ENCODE results near the gene CCNE1.

Gene CCNE1

DNA sequence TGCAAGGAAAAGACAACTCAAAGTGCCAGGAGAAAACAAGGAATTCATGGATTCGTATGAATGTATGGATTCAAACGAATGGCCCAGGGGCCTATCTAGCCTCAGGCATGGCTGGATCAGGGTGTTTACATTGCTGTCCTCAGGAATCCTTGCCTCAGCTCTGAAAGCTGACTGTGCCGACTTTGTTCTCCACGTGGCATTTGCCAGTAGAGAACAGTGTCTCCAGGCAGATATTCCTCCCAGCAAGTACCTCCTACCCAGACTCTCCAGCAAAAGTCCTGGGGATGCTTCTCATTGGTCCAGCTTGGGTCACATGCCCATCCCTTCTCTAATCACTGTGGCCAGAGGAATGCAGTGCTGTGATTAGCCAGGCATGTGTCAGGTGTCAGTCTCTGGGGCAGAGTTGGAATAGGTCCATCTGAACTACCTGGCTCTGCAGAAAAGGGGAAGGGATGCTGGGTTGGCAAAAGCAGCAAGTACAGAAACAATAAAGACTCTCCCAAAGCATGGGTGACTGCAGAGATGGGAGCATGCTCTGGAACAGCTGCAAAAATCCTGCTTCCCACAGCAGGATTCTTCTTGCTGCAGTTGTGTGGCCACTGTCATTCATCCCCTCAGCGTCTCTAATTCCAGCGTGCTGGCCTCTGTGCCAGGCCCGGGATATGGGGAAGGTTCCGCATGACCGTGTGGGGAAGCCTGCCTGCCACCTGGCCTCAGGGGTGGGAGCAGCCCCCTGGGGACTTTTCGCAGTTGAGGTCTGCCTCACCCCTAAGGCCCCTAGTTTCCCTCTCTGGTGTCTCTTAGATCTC, 30.0 kb downstream of the CCNE1 start:
- in situ Hi-C loops (cut with MboI; ENCODE audit: low sequenced_read_pairs) = no loop called here

DNA sequence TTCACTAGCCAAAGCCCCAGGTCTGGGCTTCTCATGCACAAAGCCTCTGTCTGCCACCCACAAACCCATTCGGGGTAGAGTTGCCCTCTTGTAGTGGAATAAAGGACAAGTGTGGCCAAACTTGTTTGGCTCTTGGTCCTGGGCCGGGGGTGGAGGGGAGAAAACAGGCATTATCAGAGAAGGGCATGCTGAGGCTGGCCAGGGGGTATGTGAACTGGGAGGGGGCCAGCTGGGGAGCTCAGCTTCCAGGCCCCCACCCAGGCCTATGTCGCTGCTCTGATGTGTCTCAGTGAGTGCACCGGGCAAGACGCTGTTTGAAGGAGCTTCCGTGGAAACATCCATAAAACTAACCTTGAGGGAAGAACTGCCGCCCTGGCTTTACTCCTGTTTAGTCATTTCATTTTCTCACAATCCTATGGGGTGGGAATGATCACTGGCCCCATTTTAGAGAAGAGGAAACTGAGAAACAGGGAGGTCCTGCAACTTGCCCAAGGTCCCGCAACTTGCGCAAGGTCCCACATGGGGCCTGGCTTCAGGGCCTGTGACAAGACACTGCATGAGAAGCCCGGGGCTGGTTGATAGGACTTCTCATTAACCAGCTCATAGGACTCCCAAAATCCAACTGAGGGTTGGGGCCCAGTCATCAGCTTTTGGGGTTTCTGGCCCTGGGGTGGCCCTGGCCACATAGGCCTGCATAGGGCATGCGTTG, 30.8 kb downstream of the CCNE1 start:
- in situ Hi-C loops (cut with MboI; ENCODE audit: low sequenced_read_pairs) = no loop called here

DNA sequence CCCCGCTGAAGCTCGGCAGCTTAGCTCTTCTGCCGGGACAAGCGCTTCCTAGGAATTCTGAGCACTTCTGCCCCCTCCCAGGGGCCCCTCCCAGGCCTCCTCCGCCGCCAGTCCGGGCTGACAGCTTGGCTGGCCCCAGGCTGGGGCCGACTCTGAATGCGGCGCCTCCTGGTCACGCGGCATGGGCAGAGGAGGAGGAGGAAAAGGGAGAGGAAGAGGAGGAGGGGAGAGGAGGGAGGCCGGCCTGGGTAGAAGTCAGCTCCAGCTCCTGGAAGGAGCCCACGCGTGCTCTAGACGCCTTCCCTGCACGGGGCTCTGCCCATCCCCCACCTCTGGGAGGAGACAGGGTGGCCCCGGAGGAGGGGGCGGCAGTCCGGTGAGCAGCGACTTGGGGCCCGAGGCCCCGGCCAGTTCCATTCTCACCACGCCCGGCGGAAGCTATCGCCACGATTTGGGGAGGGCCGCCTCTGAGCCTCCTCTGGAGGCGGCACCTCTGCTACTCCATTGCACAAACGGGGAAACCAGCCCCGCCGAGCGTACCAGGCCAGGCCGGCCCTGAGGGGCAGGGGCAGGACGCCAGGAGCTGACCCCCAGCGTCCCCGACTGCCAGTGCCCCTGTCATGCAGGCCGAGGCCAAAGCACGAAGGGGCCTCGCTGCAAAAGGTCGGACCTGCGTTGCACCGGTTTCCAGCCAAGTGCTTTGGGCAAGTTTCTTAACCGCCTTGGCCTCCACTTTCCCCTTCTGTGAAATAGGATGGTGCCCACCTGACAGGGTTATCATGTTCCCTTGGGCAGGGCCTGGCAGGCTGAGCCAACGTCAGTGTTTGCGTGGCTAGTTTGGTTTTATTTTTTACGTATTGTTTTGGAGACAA, 31.6 kb downstream of the CCNE1 start:
- in situ Hi-C loops (cut with MboI; ENCODE audit: low sequenced_read_pairs) = no loop called here

DNA sequence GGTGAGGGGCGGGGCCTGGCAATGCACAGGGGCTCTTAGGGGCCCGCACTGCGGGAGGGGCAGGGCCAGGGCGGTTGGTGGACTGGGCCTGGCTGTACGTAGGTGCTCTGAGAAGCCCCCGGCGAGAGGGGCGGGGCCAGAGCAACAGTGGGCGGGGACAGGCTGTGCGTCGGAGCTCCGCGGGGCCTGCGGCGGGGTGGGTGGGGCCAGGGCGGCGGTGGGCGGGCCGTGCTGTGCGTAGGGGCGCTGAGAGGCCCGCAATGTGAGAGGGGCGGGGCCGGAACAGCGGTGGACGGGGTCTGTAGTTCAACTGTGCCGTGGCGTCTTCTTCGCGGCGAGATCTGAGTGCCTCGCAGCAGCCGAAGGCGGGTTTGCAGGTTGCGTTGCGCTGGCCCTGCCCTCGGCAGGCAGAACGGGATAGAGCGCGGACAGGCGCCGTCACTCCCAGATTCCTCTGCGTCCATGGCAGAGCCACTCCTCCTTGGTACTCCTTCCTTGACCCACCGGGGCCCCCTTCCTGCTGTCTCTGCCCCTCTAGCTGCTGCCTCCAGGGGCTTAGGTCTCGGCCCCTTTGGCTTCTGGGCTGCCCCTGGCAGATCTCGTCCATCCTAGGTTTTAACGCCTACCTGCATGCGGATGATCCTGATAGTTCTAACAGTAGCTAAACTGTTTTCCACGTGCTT, 33.2 kb downstream of the CCNE1 start:
- in situ Hi-C loops (cut with MboI; ENCODE audit: low sequenced_read_pairs) = no loop called here

DNA sequence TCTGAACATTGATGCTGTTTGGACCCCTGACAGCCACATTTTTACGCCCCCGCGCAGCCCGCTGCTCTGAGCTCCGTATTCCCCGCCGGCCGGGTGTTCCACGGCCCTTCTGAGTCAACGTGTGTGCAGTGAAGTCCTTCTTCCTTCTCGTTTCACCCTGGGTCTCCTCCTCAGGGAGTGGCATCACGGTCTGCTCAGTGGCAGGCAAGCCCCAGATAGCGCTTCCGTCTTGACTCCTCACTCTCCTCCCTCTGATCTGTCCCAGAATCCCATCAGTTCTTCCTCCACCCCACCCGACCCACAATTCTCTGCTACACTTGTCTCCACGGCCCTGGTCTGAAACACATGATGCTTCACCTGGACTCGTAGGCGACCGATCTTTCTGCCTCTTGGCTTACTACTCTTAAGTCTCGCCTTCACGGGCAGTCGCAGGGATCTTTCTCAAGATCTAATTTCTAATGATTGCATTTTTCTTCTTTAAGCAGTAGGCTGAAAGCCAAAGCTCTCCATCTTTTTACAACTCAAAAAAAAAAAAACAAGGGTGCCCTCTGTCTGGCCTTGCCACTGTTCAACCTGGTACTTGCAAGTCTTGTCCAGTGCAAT, 33.9 kb downstream of the CCNE1 start:
- in situ Hi-C loops (cut with MboI; ENCODE audit: low sequenced_read_pairs) = no loop called here

DNA sequence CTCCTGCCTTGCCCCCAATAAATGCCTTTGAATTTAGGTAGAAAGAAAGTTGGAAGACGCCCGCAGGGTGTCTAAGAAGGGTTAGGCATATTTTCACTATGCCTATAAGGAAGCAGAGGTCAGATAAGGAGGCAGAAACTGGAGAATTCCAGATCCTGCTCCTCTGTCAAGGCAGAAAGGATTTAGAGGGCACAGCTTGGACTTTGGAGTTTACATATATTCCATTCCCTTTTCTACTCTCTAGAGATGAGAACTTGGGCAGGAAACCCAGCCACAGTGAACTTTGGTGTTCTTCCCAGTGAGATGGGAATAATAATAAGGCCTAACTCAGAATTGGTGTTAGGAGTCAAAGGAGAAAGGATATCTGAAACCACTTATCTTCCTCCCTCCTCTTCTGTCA, 37.4 kb downstream of the CCNE1 start:
- in situ Hi-C loops (cut with MboI; ENCODE audit: low sequenced_read_pairs) = no loop called here

DNA sequence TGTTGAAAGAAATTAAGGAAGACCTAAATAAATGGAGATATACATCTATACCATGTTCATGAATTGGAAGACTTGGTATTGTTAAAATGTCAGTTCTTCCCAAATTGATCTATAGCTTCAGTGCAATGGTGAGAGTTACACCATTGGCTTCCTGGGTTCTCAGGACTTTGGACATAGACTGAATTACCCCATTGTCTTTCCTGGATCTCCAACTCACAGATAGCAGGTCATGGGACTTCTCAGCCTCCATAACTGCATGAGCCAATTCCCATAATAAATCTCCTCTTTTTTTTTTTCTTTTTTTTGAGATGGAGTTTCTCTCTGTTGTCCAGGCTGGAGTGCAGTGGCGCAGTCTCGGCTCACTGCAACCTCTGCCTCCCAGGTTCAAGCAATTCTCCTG, 38.7 kb downstream of the CCNE1 start:
- in situ Hi-C loops (cut with MboI; ENCODE audit: low sequenced_read_pairs) = no loop called here

DNA sequence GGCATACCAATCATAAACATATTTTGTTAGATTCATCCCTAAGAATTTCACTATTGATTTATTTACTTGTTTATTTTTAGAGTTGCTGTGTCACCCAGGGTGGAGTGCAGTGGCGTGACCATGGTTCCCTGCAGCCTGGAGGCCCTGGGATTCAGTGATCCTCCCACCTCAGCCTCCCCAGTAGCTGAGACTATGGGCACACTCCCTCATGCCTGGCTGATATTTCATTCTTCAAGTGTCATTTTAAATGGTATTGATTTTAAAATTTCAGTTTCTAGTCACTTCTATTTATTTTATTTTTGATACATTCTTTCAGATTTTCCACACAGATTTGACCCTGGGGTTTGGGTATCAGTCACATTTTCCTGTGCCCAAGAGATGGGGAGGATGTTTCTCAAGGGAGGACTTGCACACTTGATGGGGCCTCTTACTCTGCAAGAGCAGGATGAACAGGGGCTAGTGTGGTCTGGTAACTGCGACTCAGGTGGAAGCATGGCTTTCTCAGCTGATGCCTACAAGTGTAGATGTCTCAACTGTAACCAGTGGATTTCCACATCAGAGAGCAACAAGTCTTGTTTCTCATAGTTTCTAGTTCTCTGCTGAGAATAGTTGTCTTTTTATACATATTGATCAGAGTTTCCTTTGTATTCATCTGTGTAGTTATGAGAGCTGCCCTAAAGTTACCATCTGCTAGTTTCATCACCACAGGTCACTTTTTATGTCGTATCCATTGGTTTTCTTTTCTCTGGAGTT, 40.2 kb downstream of the CCNE1 start:
- in situ Hi-C loops (cut with MboI; ENCODE audit: low sequenced_read_pairs) = no loop called here

DNA sequence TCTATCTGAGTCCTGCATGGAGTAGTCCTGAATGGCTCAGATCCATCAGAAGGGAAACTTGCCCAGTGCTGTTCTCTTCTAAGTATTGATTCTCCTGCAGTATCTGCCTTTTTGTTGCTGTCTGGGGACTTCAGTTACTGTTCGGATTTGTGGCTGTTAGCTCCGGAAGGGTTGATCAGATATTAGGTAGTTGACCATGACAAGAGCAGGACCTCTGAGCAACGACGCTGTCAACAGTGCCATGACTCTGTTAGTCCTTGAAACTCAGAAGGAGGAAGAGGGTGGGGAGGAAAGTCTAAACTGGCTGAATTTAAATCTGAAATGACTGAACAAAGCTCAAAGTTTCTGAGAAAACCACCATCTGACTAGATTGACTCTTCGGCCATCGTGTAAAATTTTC, 42.2 kb downstream of the CCNE1 start:
- in situ Hi-C loops (cut with MboI; ENCODE audit: low sequenced_read_pairs) = no loop called here

DNA sequence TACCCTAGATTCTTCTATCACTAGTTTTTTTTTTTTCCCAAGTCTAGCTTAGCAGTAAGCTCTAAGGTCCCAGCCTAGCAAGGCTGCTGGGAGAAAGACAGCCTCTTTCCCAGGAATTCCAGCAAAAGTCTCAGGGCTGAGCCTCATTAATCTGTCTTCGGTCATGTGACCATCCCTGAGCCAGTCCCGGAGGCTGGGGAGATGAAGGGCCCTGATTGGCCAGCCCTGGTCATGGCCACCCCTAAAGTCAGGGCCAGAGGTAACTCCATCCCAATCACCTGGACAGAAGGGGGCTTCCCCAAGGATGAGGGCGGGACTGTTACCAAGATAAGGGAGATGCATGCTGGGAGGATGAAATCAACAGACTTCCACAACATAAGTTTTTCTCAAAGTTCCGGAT, 43.3 kb downstream of the CCNE1 start:
- in situ Hi-C loops (cut with MboI; ENCODE audit: low sequenced_read_pairs) = no loop called here

DNA sequence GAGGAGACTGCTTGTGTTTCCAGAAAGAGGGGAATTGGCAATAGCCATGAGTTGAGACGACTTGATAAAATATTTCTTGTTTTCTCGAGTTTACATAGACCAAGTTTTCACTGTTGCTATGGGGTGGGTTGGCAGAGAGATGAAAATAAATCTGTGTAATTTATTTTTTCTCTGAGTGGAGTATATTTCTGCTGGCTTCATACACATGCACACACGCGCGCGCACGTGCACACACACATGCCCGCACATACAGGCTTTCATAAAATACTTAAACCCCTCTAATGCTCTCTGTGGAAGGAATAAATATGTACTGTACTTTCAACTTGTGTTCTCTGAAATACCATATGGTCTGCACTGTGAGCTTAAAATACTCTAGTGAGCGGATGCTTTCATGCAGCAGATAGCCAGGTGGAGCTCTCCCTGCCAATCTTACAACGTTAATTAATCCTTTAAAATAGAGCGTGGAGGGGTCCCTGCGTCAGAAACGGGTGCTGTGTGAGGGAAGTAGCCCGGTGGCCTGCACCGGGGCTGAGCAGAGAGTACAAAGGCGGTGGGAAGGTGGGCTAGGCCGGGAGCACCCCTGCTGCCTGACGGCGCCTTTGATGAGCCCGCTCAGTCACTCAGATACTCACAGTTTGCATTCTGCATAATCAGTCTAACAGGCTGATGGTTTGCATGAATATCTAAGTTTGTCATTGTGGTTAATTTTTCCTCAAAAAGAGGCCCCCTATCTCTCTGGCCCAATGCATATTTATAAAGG, 44.1 kb downstream of the CCNE1 start:
- in situ Hi-C loops (cut with MboI; ENCODE audit: low sequenced_read_pairs) = no loop called here

DNA sequence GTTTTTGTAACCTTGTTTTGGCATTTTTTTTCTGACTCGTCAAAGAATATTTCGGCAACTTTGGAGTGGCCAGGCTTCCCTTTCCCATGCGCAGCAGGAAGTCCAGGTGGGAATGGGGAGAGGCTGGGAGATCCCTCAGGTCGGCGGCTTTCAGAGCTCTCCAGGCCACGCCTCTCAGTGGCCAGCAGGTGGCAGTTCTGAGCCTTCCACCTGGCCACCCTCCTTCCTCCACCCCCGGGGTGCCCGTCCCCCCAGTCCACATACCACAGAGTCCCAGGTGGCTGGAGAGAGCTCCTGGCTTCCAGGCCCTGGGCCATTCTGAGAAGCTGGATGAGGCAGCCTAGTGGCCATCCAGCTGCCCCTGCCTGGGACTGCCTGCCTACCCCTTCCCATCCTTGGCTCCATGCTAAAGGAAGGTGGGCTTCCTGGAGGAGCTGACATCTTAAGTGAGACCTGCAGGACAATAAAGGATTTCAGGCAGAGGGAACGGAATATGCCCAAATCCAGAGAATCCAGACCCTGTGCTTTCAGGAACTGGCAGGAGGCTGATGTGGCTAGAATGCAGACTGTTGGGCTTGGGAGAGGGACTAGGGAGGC, 46.3 kb downstream of the CCNE1 start:
- in situ Hi-C loops (cut with MboI; ENCODE audit: low sequenced_read_pairs) = no loop called here

DNA sequence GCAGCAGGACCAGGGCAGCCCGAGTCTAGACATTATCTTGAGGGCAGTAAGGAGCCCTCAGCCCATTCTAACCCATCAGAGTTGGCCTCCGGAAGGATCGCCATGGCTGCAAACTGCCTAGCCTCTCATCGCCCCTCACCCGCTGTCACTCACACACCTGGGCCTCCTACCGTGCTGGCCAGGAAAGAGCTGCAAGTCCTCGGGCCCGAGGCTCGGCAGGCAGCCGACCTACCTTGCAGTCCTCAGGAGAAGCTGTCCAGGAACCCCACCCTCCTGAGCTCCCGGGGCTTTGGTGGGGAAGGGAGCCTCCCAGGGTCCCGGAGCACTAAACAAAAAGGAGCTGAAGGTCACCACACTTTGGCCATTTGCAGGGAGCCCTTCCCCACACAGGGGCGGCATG, 46.8 kb downstream of the CCNE1 start:
- in situ Hi-C loops (cut with MboI; ENCODE audit: low sequenced_read_pairs) = no loop called here

DNA sequence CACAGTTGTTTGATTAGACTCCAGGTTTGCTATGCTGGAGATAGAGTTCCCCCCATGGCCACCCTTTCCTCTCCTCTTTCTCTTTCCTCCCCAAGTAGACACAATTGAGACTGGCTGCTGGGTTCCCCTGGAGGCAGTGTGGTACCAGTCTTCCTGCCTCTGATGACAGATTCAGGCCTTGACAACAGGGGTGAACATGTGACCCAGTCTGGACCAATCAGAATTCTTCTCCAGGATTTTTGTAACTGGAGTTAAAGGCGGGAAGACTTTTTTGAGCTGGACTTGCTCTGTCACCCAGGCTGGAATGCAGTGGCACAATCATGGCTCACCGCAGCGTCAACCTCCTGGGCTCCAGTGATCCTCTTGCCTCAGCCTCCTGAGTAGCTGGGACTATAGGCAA, 48.7 kb downstream of the CCNE1 start:
- in situ Hi-C loops (cut with MboI; ENCODE audit: low sequenced_read_pairs) = no loop called here

DNA sequence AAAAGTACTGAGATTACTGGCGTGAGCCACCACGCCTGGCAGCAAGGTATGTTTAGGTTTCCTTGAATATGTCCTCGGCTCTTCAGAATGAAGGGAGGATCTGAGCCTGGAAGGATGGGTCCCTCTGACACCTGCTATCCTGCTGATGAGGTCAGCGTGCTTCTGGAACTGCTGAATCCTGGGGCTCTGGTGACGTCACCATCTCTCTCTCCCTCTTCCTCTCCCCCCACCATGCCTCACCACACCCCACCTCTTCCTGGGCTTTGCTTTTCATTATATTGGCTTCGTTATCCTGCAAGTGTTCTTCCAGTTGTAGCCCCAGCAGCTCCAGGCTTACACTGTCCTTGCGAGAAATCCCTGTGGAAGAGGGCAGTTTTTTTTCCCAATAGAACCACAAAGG, 49.8 kb downstream of the CCNE1 start:
- in situ Hi-C loops (cut with MboI; ENCODE audit: low sequenced_read_pairs) = no loop called here

DNA sequence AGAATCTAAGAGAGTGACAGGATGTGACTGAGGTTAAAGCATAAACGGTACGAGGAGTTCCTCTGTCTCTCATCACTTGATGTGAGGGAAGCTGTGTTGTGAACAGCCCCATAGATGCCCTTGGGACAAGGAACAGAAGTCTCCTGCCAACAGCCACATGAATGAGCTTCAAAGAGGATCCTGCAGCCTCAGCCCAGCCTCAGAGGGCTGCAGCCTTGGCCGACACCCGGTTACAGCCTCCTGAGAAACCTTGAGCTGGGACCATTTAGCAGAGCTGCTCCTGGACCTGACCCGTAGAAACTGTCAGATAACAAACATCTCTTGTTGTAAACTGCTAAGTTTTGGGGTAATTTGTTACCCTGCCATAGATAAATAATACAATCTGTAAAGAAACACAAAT, 54.2 kb downstream of the CCNE1 start:
- in situ Hi-C loops (cut with MboI; ENCODE audit: low sequenced_read_pairs) = no loop called here

DNA sequence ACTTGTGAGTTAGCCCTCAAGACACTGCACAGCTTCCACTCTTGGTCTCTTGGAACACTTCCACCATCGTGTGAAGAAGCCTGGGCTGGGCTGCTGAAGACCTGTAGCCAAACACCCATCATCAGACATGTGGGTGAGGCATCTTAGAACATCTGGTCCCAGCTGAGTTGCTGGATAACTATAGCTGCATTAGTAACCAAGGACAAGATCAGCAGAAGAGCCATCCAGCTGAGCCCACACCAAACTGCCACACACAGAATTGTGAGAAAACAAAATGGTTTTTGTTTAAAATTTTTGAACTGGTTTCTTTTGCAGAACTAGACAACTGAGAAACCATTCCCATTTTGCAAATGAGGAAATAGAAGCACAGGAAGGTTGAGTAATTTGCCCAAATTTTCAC, 56.2 kb downstream of the CCNE1 start:
- in situ Hi-C loops (cut with MboI; ENCODE audit: low sequenced_read_pairs) = no loop called here

DNA sequence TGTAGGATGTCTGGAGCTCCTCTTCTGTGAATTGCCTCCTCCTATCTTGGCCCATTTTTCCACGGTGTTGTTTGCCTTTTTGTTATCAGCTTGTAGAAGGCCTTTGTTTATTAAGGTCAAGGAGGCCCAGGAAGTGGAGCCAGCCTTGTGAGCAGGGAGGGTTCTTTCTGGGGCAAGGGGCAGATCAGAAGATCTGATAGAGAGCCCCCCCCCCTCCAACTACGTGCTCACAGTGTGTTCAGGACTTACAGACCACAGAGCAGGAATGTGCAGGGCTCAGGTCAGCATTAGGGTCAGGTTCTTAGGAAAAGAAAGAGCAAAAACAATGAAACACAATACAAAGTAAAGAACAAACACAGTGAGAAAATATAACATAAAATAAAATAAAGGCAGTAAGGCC, 59.4 kb downstream of the CCNE1 start:
- in situ Hi-C loops (cut with MboI; ENCODE audit: low sequenced_read_pairs) = no loop called here

DNA sequence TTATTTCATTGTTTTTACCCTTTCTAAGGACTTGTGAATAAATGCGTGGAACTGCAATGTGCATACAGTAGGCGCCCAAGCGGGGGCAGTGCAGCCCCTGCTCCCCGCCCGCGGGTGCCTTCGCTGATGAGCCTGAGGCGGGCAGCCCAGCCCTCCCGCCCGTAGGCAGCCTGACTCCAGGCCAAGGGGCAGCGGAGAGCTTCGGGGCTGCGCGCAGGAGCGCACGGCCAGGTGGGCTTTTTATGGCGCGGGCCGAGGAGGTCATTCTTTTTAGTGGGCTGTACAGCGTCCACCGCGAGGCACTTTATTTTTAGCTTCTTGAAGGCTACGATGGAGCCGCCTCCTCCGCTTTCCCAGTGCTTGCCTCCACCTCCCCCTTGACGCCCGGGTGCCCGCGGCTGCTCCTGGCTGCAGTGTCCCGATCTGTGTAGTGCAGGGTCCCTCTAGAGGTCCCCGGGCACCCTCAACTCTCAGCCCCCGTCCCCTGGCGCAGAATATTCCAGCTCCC, 60.5 kb downstream of the CCNE1 start:
- in situ Hi-C loops (cut with MboI; ENCODE audit: low sequenced_read_pairs) = no loop called here
